ENCODE measurements around the gene ZNF202. TPM values are rescaled to one million over a fixed set of nuclear protein-coding genes. Genes with fewer than 3 reads are reported as not detected.

The ZNF202 gene
- 4.0 and 7.9 TPM in 2 replicates for total RNA-seq

DNA sequence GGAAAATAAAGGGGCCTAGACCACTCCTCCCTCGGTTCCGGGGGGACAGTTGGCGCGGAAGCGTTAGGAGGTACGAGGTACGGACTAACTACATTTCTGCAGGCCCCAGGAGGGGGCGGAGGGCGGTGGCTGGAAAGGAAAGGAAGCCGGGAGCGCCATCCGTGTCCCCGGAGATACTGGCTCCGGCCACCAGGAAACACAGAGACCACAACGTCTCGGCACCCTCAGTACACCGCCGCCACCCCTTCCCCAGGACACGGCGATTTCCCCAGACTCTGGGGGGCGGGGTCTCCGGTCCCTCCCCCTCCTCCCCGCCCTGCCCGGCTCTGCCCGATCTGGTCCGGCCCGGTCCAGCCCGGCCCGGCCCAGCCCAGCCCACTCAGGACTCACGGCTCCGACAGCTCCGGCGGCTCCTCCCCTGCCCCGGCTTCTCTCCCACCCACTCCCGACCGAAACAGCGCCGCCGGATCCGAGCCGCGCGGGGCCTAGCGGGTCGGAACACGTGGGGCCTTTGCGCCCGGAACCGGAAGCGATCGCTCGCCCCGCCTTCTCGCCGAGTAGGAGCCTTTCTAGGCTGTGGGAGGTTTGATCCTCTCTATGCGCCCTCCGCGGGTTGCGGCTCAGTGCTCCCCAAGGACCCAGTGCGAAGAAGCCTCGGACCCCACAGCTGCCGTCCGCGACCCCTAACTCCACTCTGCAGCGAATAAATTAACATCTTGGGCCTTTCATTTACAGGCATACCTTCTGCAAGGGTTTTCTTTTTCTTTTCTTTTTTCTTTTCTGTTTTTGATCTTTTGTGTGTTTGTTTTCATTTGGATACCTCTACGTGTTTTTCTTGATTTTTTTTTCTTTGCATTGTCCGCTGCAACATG is at the start of gene ZNF202:
Gene ZNF202 (minus strand): TSS at position 502 of the 872 bp plus-strand sequence. CDS start 10,772 bp downstream, outside the sequence.

DNA sequence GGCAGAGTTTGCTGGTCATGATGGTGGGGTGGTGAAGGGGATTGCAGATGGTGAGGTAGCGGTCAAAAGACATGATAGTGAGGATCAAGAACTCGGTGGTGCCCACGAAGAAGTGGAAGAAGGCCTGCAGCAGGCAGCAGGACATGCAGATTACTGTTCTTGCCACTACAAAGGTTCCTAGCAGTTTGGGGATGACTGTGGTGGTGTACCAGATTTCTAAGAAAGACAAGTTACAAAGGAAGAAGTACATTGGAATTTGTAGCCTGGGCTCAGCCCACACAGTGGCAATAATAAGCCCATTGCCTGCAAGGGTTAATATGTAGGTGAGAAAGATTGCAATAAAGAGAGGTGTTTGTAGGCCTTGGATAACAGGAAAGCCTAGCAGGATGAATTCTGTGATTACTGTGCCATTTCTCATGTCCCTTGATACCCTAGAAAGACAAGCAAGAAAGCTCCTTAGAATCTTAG is 12.7 kb upstream of the ZNF202 start, which contains the start of gene OR6X1:
Gene OR6X1 (minus strand): TSS at position 418 of the 468 bp plus-strand sequence. CDS start 0 bp downstream, at position 418.

Other genes with a start within 250 kb of the ZNF202 start
- gene SCN3B, start 87.0 kb downstream of the ZNF202 start, total RNA-seq, result 4.8 and 10.0 TPM in 2 replicates
- not detected in 2 replicates for gene OR6X1, start 12.9 kb upstream of the ZNF202 start, total RNA-seq
- 0.09 TPM in 1 of 2 replicates, not detected in the other for gene OR6M1, start 64.7 kb upstream of the ZNF202 start, total RNA-seq
- gene TMEM225, start 144.0 kb upstream of the ZNF202 start, total RNA-seq, result not detected in 2 replicates
- gene OR8D4, start 160.5 kb upstream of the ZNF202 start, total RNA-seq, result not detected in 2 replicates
- not detected in 2 replicates for gene OR4D5, start 198.0 kb upstream of the ZNF202 start, total RNA-seq
- not detected in 2 replicates for gene OR6T1, start 202.2 kb upstream of the ZNF202 start, total RNA-seq
- not detected in 2 replicates for gene OR10S1, start 236.1 kb upstream of the ZNF202 start, total RNA-seq

All from dermis lymphatic vessel endothelial cell (primary cell).